Fibroblast of the aortic adventitia (primary cell): ENCODE data around the gene HSD11B1L. TPM values are rescaled to one million over a fixed set of nuclear protein-coding genes. Genes with fewer than 3 reads are reported as not detected.
"Not testable (repeated sequence)": the region's sequence is repeated elsewhere in the genome, so short reads cannot be mapped to it uniquely, and the experiment has no call there.

Source experiments
- DNase-seq: peaks from one replicate; pipeline ENCODE4 v3.0.0-alpha.2; 2010; ENCODE audit warnings: low read depth
- H3K4me3 ChIP-seq: 2 replicates; pipeline ENCODE4 v1.5.1; 2011; ENCODE audit warnings: low read depth, mild to moderate bottlenecking, control low read depth, low read length, moderate library complexity
- CTCF ChIP-seq: IDR thresholded peaks from 2 replicates; pipeline ENCODE4 v1.5.1; 2011; ENCODE audit warnings: mild to moderate bottlenecking, low read length, control low read depth, inconsistent platforms; ENCODE audit not compliant: insufficient read depth
- total RNA-seq: library from RNA; depleted of rRNA; stranded (reverse); fragments of >200 nt; gene quantifications from 2 replicates; pipeline ENCODE4 v1.2.3, GENCODE V29; 2012; ENCODE audit warnings: low replicate concordance

Gene HSD11B1L
- total RNA-seq, 1 donor: 10.8 TPM

- TF ChIP-seq CTCF: no peak
- peak; percentile 45 for DNase-seq
- peak overlapping the region; percentile 95 for H3K4me3 ChIP-seq
Observed at GRCh38 chr19:5718037-5718578, 37.3 kb downstream of the HSD11B1L start.

- TF ChIP-seq CTCF: no peak
- peak; percentile 95 for DNase-seq
- H3K4me3 ChIP-seq: peak overlapping the region; percentile 95
Observed at GRCh38 chr19:5718579-5719273, 37.9 kb downstream of the HSD11B1L start.

DNA sequence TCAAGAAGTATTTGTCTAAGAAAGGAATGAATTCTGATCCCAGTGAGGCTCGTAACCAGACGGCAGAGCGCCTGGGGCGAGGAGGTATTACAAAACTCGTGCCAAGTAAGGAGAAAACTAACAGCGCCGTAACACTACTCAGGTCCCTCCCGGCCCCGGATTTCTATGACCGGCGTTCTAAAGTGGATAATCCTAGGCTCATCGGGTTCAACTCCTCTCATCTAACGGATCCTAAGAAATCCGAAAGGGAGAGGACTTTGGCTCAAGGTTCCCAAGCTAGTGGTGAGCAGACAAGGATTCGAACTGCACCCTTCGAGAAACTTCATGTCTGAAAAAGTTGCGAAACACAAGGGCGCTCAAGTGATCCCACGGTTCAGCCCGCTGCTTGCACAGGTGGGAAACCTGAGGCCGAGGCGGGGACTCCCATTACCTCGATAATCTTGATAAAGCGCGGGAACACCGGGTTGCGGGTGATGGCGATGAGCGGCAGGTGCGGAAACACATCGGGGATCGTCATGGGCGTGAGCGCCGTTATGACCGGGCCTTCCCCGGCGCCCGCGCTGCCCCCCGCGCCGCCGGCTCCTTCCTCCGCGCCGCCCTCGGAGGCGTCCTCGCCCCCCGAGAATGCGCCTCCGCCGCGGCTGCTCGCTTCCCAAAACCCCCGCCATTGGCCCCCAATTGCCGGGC lies 38.6 kb downstream of the HSD11B1L start:
- peak; percentile 40 for DNase-seq
- TF ChIP-seq CTCF: no peak
- H3K4me3 ChIP-seq: peak overlapping the region; percentile 95

GRCh38 chr19:5719961-5720790 lies 39.3 kb downstream of the HSD11B1L start, which contains the start of the genes CATSPERD and LONP1:
CATSPERD (plus strand) TSS chr19:5720637; CDS start chr19:5720738, 101 bp downstream.
LONP1 (minus strand) TSS chr19:5720146; CDS start chr19:5720132, 14 bp downstream.
- DNase-seq: peak; percentile 99
- peak within 1 kb of the TSS; percentile 95 for H3K4me3 ChIP-seq

DNA sequence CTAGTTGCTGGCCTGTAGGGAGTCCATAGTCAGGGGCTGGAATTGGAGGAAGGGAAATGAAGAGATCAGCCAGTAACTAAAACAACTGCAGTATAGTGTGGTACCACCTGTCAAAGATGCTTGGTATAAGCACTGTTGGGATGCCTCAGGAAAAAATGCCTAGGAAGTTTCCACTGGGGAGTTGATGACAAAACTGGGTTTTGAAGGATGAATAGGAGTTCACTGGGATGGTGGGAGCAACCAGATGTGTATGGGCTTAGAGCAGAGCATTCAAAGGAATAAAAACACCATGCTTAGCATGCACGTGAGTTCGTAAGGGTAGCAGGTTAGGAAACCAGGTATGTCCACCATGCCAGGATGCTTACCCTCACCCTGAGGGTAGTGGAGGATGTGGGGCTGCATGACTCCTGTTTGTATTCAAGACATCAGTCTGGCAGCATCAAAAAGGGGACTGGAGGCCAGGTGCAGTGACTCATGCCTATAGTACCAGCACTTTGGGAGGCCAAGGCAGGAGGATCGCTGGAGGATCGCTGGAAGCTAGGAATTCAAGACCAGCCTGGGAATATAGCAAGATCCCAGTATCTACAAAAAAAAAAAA lies 46.7 kb downstream of the HSD11B1L start:
- no peak for TF ChIP-seq CTCF
- no peak for DNase-seq
- H3K4me3 ChIP-seq: no peak overlapping the region

More at GRCh38 chr19:5719961-5720790, 39.3 kb downstream of the HSD11B1L start, which contains the start of the genes CATSPERD and LONP1:
- peak; percentile 96 for TF ChIP-seq CTCF

- not testable (repeated sequence) for H3K4me3 ChIP-seq, DNase-seq
Observed at GRCh38 chr19:5733172-5733571, 52.3 kb downstream of the HSD11B1L start.

Other genes with a start within 250 kb of the HSD11B1L start
- not detected in 2 replicates for gene ZNRF4, start 225.6 kb upstream of the HSD11B1L start, total RNA-seq
- gene TINCR, start 113.1 kb upstream of the HSD11B1L start, total RNA-seq: 0.08 TPM in 1 of 2 replicates, not detected in the other
- 36.7 and 39.9 TPM in 2 replicates for gene SAFB2, start 58.3 kb upstream of the HSD11B1L start, total RNA-seq
- gene SAFB, start 57.9 kb upstream of the HSD11B1L start, total RNA-seq: 43.5 and 92.9 TPM in 2 replicates
- 15.4 and 31.1 TPM in 2 replicates for gene MICOS13, start 511 bp upstream of the HSD11B1L start, total RNA-seq
- 87.7 and 296 TPM in 2 replicates for gene RPL36, start 9.3 kb downstream of the HSD11B1L start, total RNA-seq
- 80.3 and 130 TPM in 2 replicates for gene LONP1, start 39.1 kb downstream of the HSD11B1L start, total RNA-seq
- not detected in 2 replicates for gene CATSPERD, start 39.6 kb downstream of the HSD11B1L start, total RNA-seq
- gene PRR22, start 103.7 kb downstream of the HSD11B1L start, total RNA-seq: 0.09 and 1.1 TPM in 2 replicates
- 16.9 and 82.9 TPM in 2 replicates for gene DUS3L, start 110.1 kb downstream of the HSD11B1L start, total RNA-seq
- gene NRTN, start 124.0 kb downstream of the HSD11B1L start, total RNA-seq: 0.09 TPM in 1 of 2 replicates, not detected in the other
- not detected in 2 replicates for gene FUT6, start 158.7 kb downstream of the HSD11B1L start, total RNA-seq
- gene FUT3, start 170.4 kb downstream of the HSD11B1L start, total RNA-seq: not detected in 2 replicates
- gene FUT5, start 189.5 kb downstream of the HSD11B1L start, total RNA-seq: not detected in 2 replicates
- 172 and 261 TPM in 2 replicates for gene NDUFA11, start 222.8 kb downstream of the HSD11B1L start, total RNA-seq
- gene VMAC, start 223.8 kb downstream of the HSD11B1L start, total RNA-seq: 3.2 and 5.6 TPM in 2 replicates
- gene CAPS, start 233.2 kb downstream of the HSD11B1L start, total RNA-seq: 3.5 and 8.5 TPM in 2 replicates